K562 (cell line): ENCODE measurements around the gene PSMA4. TPM values are rescaled to one million over a fixed set of nuclear protein-coding genes. Genes with fewer than 3 reads are reported as not detected.

Experiments
- ATAC-seq: fragments of 200-7000 bp; cut with Tn5 transposase; 3 replicates; pipeline ENCODE4 v1.9.1; 2020; ENCODE audit warnings: moderate library complexity
- BruUV-seq: library from RNA; stranded (reverse); fragments of 400-500 nt; replicated peaks from 2 replicates; lab custom pipeline; 2021; lab: Mats Ljungman, UMichigan
- CTCF ChIA-PET: fragments of 300-600 bp; formaldehyde crosslinking; extraction: SDS; loops from one replicate; lab custom pipeline; 2021; ENCODE audit warnings: low intra/inter-chr PET ratio; lab: Yijun Ruan, JAX
- POLR2A ChIA-PET: fragments of 300-600, 350-650 bp; sonication (Branson Sonifier 250); formaldehyde crosslinking; extraction: SDS; loops from one replicate; lab custom pipeline; 2021; ENCODE audit warnings: antibody characterized with exemption, inconsistent platforms; lab: Yijun Ruan, JAX
- DNase-seq, 4 experiments: peaks; one replicate each; pipeline versions ENCODE4 v3.0.0 to v3.0.0-alpha.2; 2011 to 2018; ENCODE audit warnings: low spot score in 3 of 4, mixed read lengths in 3 of 4; ENCODE audit errors: extremely low read depth in 1 of 4
- FAIRE-seq: peaks from 2 replicates; lab custom pipeline; 2011; peaks lifted over from hg19 to GRCh38; lab: Jason Lieb, UNC
- H2AFZ ChIP-seq: 2 replicates; pipeline ENCODE4 v1.6.0; 2011; ENCODE audit warnings: low read depth, low read length, control low read depth, inconsistent platforms
- H3K27ac ChIP-seq: fragments of 200-600 bp; 3 replicates; pipeline ENCODE4 v1.8.0; 2011; ENCODE audit warnings: low read depth, mild to moderate bottlenecking, control low read depth, inconsistent platforms, low read length, moderate library complexity, mixed read lengths; ENCODE audit errors: extremely low read depth
- H3K27me3 ChIP-seq, 2 experiments: fragments of 300-600 bp in 1 of 2; 2 replicates in 1 of 2; 3 replicates in 1 of 2; pipeline versions ENCODE4 v1.6.0 to v1.8.0; 2011; ENCODE audit warnings: inconsistent platforms in 2 of 2, low read length in 2 of 2, mild to moderate bottlenecking in 1 of 2, mixed read lengths in 1 of 2, moderate library complexity in 1 of 2; ENCODE audit not compliant: control insufficient read depth in 2 of 2, insufficient read depth in 2 of 2
- H3K36me3 ChIP-seq: fragments of 300-600 bp; 3 replicates; pipeline ENCODE4 v1.8.0; 2011; ENCODE audit warnings: mild to moderate bottlenecking, low read length, inconsistent platforms; ENCODE audit not compliant: control insufficient read depth, insufficient read depth
- H3K4me1 ChIP-seq, 2 experiments: fragments of 200-600 bp in 1 of 2; replicated peaks in 1 of 2; 2 replicates in 1 of 2; 3 replicates in 1 of 2; pipeline versions ENCODE4 v1.5.1 to v1.8.0; 2011; ENCODE audit warnings: inconsistent platforms in 2 of 2, low read length in 2 of 2, mild to moderate bottlenecking in 1 of 2, mixed read lengths in 1 of 2, moderate library complexity in 1 of 2; ENCODE audit not compliant: control insufficient read depth in 2 of 2, insufficient read depth in 2 of 2
- H3K4me2 ChIP-seq: 2 replicates; pipeline ENCODE4 v1.6.1; 2011; ENCODE audit warnings: low read length, control low read depth, inconsistent platforms, mixed read lengths; ENCODE audit not compliant: insufficient read depth
- H3K4me3 ChIP-seq: fragments of 200-600 bp; sonication (generic), shearing (Covaris generic); 2 replicates; pipeline ENCODE4 v1.5.1; 2016; ENCODE audit warnings: control low read depth, inconsistent platforms
- H3K79me2 ChIP-seq: fragments of 200-600 bp; 3 replicates; pipeline ENCODE4 v1.8.0; 2011; ENCODE audit warnings: low read length, inconsistent platforms; ENCODE audit not compliant: control insufficient read depth, insufficient read depth
- H3K9ac ChIP-seq, 2 experiments: 2 replicates each; pipeline versions ENCODE4 v1.6.0 to v1.6.1; 2011; ENCODE audit warnings: low read depth in 2 of 2, low read length in 2 of 2, control low read depth in 1 of 2, inconsistent platforms in 1 of 2, mild to moderate bottlenecking in 1 of 2, mixed read lengths in 1 of 2; ENCODE audit not compliant: insufficient read depth in 1 of 2
- H3K9me1 ChIP-seq: one replicate; pipeline ENCODE4 v1.6.0; 2011; ENCODE audit warnings: inconsistent platforms, mild to moderate bottlenecking, low read length, moderate library complexity; ENCODE audit not compliant: control insufficient read depth, insufficient read depth
- H3K9me3 ChIP-seq: replicated peaks from 2 replicates; pipeline ENCODE4 v1.5.1; 2011; ENCODE audit warnings: low read depth, low read length, inconsistent platforms; ENCODE audit not compliant: control insufficient read depth, insufficient read depth
- H4K20me1 ChIP-seq: replicated peaks from 2 replicates; pipeline ENCODE4 v1.6.1; 2011; ENCODE audit warnings: low read length, inconsistent platforms, mixed read lengths; ENCODE audit not compliant: control insufficient read depth, insufficient read depth
- EP300 ChIP-seq: IDR thresholded peaks from 2 replicates; pipeline ENCODE4 v1.6.1; 2012; ENCODE audit warnings: low read length, improper control_type of control experiment
- RBM25 ChIP-seq: fragments of 200-400 bp; formaldehyde crosslinking; IDR thresholded peaks from 2 replicates; pipeline ENCODE4 v1.6.1; 2018; ENCODE audit warnings: low read length, low read depth, moderate library complexity; ENCODE audit not compliant: severe bottlenecking
- ZNF121 ChIP-seq: sonication (generic); formaldehyde crosslinking; conservative IDR thresholded peaks from 2 replicates; pipeline ENCODE4 v1.8.0; 2022; ENCODE audit warnings: missing genetic modification reagents
- WGBS: fragments of 100-300 bp; shearing (Covaris generic); methylation state at CpG from one replicate; pipeline ENCODE4 v1.1.6; 2016; ENCODE audit warnings: low coverage, mixed read lengths; ENCODE audit not compliant: insufficient coverage; ENCODE audit errors: missing lambda C conversion rate; 5-methylcytosine and 5-hydroxymethylcytosine counted together
- in situ Hi-C: fragments of 300-500 bp; cut with MboI; formaldehyde crosslinking; loops from 4 replicates; pipeline ENCODE4 v1.15.0; 2018; ENCODE audit warnings: inconsistent platforms, mixed read lengths
- intact Hi-C: fragments of 100-400 bp; cut with micrococcal nuclease; formaldehyde crosslinking; loops from 2 replicates; pipeline ENCODE4 v1.14.2; 2022
- polyA plus RNA-seq, 8 experiments: library from polyadenylated mRNA; depleted of rRNA in 4 of 8; stranded (reverse) in 5 of 8; unstranded in 3 of 8; fragments of >200 nt; fragmentation: Nextera tagmentation in 2 of 8; fragmentation: Illumina TruSeq in 1 of 8; extraction: Ambion mirVana in 2 of 8; extraction: Trizol in 1 of 8; gene quantifications; 2 replicates each; pipeline versions ENCODE4 v1.2.1 to v1.2.3, GENCODE V29; 2011 to 2014; ENCODE audit warnings: inconsistent platforms in 1 of 8, missing spikeins in 1 of 8
- total RNA-seq, 7 experiments: library from RNA; depleted of rRNA in 6 of 7; stranded (reverse); fragments of >200 nt in 6 of 7; fragmentation: Illumina TruSeq in 2 of 7; extraction: Trizol in 2 of 7; gene quantifications; 2 replicates each; pipeline versions ENCODE4 v1.2.1 to v1.2.3, GENCODE V29; 2011 to 2021; ENCODE audit warnings: low replicate concordance in 1 of 7
- TF ChIP-seq, protein P1 (sequence below): fragments of 450-650 bp; IDR thresholded peaks from 2 replicates; pipeline ENCODE4 v1.6.1; 2017; ENCODE audit warnings: mild to moderate bottlenecking, moderate library complexity

Gene PSMA4
- total and polyA plus RNA-seq, 9 of the 15 experiments (the other 6 are each of a cell fraction or from before 2014, with no cell fraction given): 304 to 1,857 (median 666) TPM

DNA sequence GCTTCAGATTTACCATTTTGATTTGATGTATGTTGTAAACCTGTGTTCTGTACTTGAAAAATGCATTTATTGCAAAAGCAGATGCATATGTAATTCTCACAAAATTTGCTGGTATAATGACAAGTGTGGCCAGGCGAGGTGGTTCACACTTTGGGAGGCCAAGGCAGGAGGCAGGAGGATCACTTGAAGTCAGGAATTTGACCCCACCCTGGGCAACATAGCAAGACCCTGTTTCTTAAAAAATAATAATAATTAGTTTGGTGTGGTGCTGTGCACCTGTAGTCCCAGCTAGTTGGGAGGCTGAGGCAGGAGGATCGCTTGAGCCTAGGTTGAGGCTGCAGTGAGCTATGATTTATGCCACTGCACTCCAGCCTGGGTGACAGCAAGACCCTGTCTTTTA is 37.6 kb upstream of the PSMA4 start:
- TF ChIP-seq ZNF121 (CRISPR knock-in tag) (peak; percentile 83), RBM25 (peak; percentile 11), EP300 (no peak)
- TF ChIP-seq, protein P1, sequence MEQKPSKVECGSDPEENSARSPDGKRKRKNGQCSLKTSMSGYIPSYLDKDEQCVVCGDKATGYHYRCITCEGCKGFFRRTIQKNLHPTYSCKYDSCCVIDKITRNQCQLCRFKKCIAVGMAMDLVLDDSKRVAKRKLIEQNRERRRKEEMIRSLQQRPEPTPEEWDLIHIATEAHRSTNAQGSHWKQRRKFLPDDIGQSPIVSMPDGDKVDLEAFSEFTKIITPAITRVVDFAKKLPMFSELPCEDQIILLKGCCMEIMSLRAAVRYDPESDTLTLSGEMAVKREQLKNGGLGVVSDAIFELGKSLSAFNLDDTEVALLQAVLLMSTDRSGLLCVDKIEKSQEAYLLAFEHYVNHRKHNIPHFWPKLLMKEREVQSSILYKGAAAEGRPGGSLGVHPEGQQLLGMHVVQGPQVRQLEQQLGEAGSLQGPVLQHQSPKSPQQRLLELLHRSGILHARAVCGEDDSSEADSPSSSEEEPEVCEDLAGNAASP: no peak
- intact Hi-C loops: no loop called here
- POLR2A ChIA-PET: interaction anchor here (1.0 to 1.5 kb wide), 2 partner anchors 37 to 58 kb away, joined by 3 to 8 read pairs; partner anchors contain the start of gene PSMA4
- no peak for ATAC-seq
- H3K4me2 ChIP-seq: no peak overlapping the region
- no peaks in the 10 kb centered on the region; the same call in 1 of the 2 replicates for H3K9me3 ChIP-seq
- H3K79me2 ChIP-seq: no peaks in the 10 kb centered on the region
- H3K27ac ChIP-seq: no peak overlapping the region
- peaks cover 0 to 6% of the 10 kb centered on the region in 2 experiments; a peak in 3 of 5 replicates for H3K4me1 ChIP-seq
- CTCF ChIA-PET: no interaction called here
- H3K9ac ChIP-seq: no peak overlapping the region
- FAIRE-seq: no peak
- H4K20me1 ChIP-seq: no peaks in the 10 kb centered on the region
- no peak overlapping the region for H3K4me3 ChIP-seq
- H3K9me1 ChIP-seq: no peaks in the 10 kb centered on the region
- H2AFZ ChIP-seq: no peak overlapping the region
- in situ Hi-C loops: no loop called here
- H3K36me3 ChIP-seq: peaks cover 33% of the 10 kb centered on the region
- BruUV-seq: no TSS peak
- 95% methylated on average over 2 of the region's 2 CpGs for WGBS
- DNase-seq: no peak
- no peaks in the 10 kb centered on the region for H3K27me3 ChIP-seq
